Lung microvascular endothelial cell (primary cell): ENCODE results near the gene SPATC1L. TPM values are rescaled to one million over a fixed set of nuclear protein-coding genes. Genes with fewer than 3 reads are reported as not detected.

ENCODE experiments used
- DNase-seq, 2 donors: peaks; one replicate each; pipeline versions ENCODE4 v3.0.0 to v3.0.0-alpha.2; 2010; ENCODE audit warnings: low read depth in 2 of 2
- total RNA-seq: library from RNA; depleted of rRNA; stranded (reverse); fragments of >200 nt; gene quantifications from 2 replicates; pipeline ENCODE4 v1.2.1, GENCODE V29; 2014

The SPATC1L gene
- total RNA-seq, 1 donor from 2014 or later, result 3.6 TPM

GRCh38 chr21:46136739-46137349 lies 47.4 kb downstream of the SPATC1L start:
- no peak for DNase-seq

GRCh38 chr21:46135782-46136395 lies 48.4 kb downstream of the SPATC1L start:
- DNase-seq, result no peak

- no peak for DNase-seq
These were observed 52.2 kb downstream of the SPATC1L start for GRCh38 chr21:46131838-46132651.

- no peak for DNase-seq
These were observed 52.7 kb downstream of the SPATC1L start for GRCh38 chr21:46131588-46131837.

GRCh38 chr21:46130831-46131587 lies 53.2 kb downstream of the SPATC1L start:
- no peak for DNase-seq

GRCh38 chr21:46129846-46130651 lies 54.2 kb downstream of the SPATC1L start:
- DNase-seq, result no peak

GRCh38 chr21:46128933-46129571 lies 55.2 kb downstream of the SPATC1L start:
- DNase-seq, result no peak

- DNase-seq, result no peak
These were observed 55.9 kb downstream of the SPATC1L start for GRCh38 chr21:46128106-46128932.

- DNase-seq, result no peak
These were observed 56.8 kb downstream of the SPATC1L start for GRCh38 chr21:46127239-46128105.

GRCh38 chr21:46126309-46127238 lies 57.7 kb downstream of the SPATC1L start:
- DNase-seq, result no peak

GRCh38 chr21:46125846-46126301 lies 58.4 kb downstream of the SPATC1L start:
- DNase-seq, result no peak

GRCh38 chr21:46124926-46125845 lies 59.1 kb downstream of the SPATC1L start:
- DNase-seq, result no peak

GRCh38 chr21:46124083-46124925 lies 60.0 kb downstream of the SPATC1L start:
- DNase-seq, result no peak

- DNase-seq, result no peak
These were observed 61.2 kb downstream of the SPATC1L start for GRCh38 chr21:46122758-46123683.

- no peak for DNase-seq
These were observed 62.0 kb downstream of the SPATC1L start for GRCh38 chr21:46122237-46122671.
